Measurements from ENCODE around the gene SELE.

- TF ChIP-seq CTCF (conservative IDR thresholded peaks at IDR 0.05; ENCODE audit: low read length) (no peak), EZH2phosphoT487 (IDR thresholded peaks at IDR 0.05; ENCODE audit: borderline replicate concordance) (no peak)
These were observed 7.9 kb downstream of the SELE start for GRCh38 chr1:169725930-169726329.
